Activated naive CD4-positive, alpha-beta T cell treated with anti-CD3 and anti-CD28 coated beads for 36 hours (primary cell): ENCODE results near the gene SLC23A2. TPM values are rescaled to one million over a fixed set of nuclear protein-coding genes. Genes with fewer than 3 reads are reported as not detected.

Experiments used
- CTCF ChIA-PET: fragments of 350-600 bp; sonication (Branson Sonifier 250); formaldehyde crosslinking; loops from one replicate; lab custom pipeline; 2021; ENCODE audit warnings: antibody characterized with exemption; lab: Charles Lee
- DNase-seq: peaks from one replicate; pipeline ENCODE4 v3.0.0-alpha.2; 2020
- H3K27ac Mint-ChIP-seq: one replicate; pipeline ENCODE4 v1.8.0; 2021; ENCODE audit warnings: mild to moderate bottlenecking, mixed read lengths
- H3K27me3 Mint-ChIP-seq: one replicate; pipeline ENCODE4 v1.8.0; 2021; ENCODE audit warnings: low read depth, mixed read lengths
- H3K36me3 Mint-ChIP-seq: one replicate; pipeline ENCODE4 v1.8.0; 2021; ENCODE audit warnings: low read depth, mixed read lengths
- H3K4me1 Mint-ChIP-seq: one replicate; pipeline ENCODE4 v1.8.0; 2021; ENCODE audit warnings: low read depth, mixed read lengths
- H3K4me3 Mint-ChIP-seq: one replicate; pipeline ENCODE4 v1.8.0; 2021; ENCODE audit warnings: mild to moderate bottlenecking, moderate library complexity, mixed read lengths
- H3K9me3 Mint-ChIP-seq: one replicate; pipeline ENCODE4 v1.8.0; 2021; ENCODE audit warnings: mixed read lengths
- intact Hi-C: fragments of 100-400 bp; cut with micrococcal nuclease; formaldehyde crosslinking; loops from one replicate; pipeline ENCODE4 v1.15.1; 2023
- total RNA-seq, 2 experiments: library from RNA; stranded (reverse); gene quantifications; one replicate each; pipeline ENCODE4 v1.2.3, GENCODE V29; 2021

SLC23A2 gene
- total RNA-seq, 2 experiments from 2014 or later: 16.4 to 18.1 TPM

DNA sequence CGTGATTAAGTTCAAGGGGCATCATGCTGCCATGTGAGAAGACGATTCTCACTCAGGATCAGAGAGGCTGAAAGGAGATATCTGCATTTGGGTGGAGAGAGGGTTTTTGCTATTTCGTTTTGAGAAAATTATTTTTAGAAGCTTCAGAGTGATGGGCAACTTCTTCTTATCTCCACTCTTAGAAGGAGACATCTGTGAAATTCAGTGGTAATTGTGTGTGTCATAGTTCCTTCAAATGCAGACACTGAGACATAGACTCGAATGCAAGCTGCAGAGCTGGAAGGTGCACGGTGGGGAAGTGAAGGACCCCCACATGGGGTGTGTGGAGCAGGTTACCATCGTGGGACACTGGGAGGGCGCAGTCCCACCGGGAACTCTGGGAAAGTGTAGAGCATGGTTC is 162.8 kb downstream of the SLC23A2 start:
- H3K27me3 Mint-ChIP-seq: no peaks in the 10 kb centered on the region
- CTCF ChIA-PET: no interaction called here
- no peaks in the 10 kb centered on the region for H3K9me3 Mint-ChIP-seq
- H3K4me3 Mint-ChIP-seq: no peak overlapping the region
- no peak overlapping the region for H3K27ac Mint-ChIP-seq
- H3K36me3 Mint-ChIP-seq: no peaks in the 10 kb centered on the region
- DNase-seq: no peak
- intact Hi-C loops: no loop called here
- H3K4me1 Mint-ChIP-seq: no peaks in the 10 kb centered on the region

DNA sequence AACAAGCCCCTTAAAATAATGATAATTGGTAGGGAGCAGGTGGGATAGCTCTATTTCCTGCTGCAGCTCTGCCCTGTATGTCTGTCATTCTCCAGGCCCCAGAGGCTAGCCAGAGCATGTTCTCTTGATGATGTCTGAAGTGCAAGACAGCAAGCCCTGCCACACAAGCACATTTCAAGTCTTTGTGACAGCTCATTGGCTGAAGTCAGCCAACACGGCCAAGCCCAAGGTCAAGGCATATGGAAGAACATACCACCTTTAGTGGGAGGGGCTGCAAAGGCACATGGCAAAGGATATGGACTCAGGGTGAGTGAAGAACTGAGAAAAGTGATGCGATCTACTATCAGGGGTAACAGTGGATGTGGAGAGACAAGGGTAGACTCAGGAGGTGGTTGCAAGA is 163.6 kb downstream of the SLC23A2 start:
- DNase-seq: no peak
- Mint-ChIP-seq H3K4me1 (no peaks in the 10 kb centered on the region), H3K27me3 (no peaks in the 10 kb centered on the region), H3K4me3 (no peak overlapping the region), H3K36me3 (no peaks in the 10 kb centered on the region), H3K27ac (no peak overlapping the region), H3K9me3 (no peaks in the 10 kb centered on the region)
- CTCF ChIA-PET: interaction anchor here (1.9 kb wide), 1 partner anchor 118 kb away, joined by 5 read pairs; no protein-coding TSS in a partner anchor
- intact Hi-C loops: no loop called here

DNA sequence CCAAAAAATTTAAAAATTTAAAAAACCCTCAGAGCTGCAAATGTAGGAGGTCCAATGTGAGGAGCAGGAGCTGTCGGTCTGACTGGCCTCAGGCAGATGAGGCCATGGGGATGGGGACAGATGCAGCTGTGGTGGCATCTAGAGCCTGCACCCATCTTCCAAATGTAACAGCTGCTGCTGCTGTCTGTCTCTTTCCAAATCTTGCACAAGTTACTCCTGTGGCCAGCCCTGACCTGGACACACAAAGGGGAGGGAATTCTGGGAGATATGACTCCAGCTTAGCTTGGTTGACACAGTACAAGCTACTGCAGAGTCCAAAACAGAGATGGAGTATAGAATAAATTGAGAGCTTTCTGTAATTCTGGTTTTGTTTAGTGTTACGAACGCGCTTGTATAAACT is 164.4 kb downstream of the SLC23A2 start:
- Mint-ChIP-seq H3K9me3 (no peaks in the 10 kb centered on the region), H3K4me1 (no peaks in the 10 kb centered on the region), H3K36me3 (no peaks in the 10 kb centered on the region), H3K4me3 (no peak overlapping the region), H3K27ac (no peak overlapping the region), H3K27me3 (no peaks in the 10 kb centered on the region)
- no peak for DNase-seq
- CTCF ChIA-PET: interaction anchor here (0.7 to 1.9 kb wide), 4 partner anchors 9 to 119 kb away, joined by 3 to 5 read pairs (median 4); no protein-coding TSS in a partner anchor
- intact Hi-C loops: no loop called here

DNA sequence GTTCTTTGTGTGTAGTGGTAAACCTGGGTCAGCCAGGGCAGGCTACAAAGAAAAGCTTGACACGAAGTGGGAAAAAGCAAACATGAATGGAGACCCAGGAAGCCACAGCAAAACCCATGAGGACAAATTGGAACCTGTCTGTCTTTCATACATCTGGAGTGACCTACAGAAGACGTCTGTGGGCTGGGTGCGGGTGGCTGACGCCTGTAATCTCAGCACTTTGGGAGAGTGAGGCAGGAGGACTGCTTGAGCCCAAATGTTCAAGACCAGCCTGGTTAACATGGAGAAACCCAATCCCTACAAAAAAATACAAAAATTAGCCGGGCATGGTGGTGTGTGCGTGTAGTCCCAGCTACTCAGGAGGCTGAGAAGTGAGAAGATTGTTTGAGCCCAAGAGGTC is 164.8 kb downstream of the SLC23A2 start:
- H3K4me3 Mint-ChIP-seq: no peak overlapping the region
- CTCF ChIA-PET: interaction anchor here (0.7 to 1.9 kb wide), 4 partner anchors 9 to 119 kb away, joined by 3 to 5 read pairs (median 4); no protein-coding TSS in a partner anchor
- H3K27ac Mint-ChIP-seq: no peak overlapping the region
- DNase-seq: no peak
- H3K27me3 Mint-ChIP-seq: no peaks in the 10 kb centered on the region
- H3K9me3 Mint-ChIP-seq: no peaks in the 10 kb centered on the region
- intact Hi-C loops: no loop called here
- H3K36me3 Mint-ChIP-seq: no peaks in the 10 kb centered on the region
- H3K4me1 Mint-ChIP-seq: no peaks in the 10 kb centered on the region

DNA sequence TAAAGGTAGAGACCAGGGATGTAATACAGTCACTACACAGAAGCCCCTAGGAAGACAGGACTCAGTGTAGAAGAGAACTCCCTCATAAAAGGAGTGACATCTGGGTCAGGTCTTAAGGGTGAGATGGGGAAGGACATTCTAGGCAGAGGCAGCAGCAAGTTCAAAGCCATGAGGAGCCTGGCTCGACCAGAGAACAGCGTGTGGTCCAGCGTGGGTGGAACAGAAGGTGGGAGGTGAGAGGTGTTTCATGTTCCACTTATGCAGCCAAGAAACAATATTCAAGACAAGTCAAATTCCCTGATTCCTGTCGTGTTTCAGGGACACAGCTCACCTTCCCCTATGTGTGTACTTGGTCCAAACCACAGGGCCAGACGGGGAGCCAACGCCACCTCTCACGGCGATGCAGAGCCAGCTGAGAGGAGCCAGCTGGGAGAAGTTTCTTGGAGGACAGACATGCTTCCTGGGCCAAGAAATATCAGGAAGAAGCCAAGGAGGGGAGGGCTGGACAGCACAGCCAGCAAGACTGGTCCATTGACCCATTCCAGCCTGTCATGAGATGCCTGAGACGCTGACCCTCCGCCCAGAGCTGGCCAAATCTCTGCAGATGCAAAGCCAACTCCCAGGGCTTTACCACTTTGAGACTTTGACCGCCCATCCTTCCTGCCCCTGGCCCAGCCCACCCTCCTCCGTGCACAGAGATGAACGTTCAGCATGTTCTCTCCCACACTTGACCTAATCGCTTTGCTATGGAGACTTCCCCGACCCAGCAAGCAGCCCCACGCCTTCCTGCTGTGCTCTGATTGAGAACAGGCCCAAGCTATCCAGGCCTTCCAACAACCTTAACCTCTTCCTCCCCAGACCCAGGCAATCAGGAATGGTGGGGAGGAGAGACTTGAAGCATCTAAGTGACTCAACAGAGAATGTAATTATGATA is 165.8 kb downstream of the SLC23A2 start:
- no peaks in the 10 kb centered on the region for H3K9me3 Mint-ChIP-seq
- no peaks in the 10 kb centered on the region for H3K36me3 Mint-ChIP-seq
- H3K27ac Mint-ChIP-seq: no peak overlapping the region
- CTCF ChIA-PET: interaction anchor here (1.9 kb wide), 1 partner anchor 120 kb away, joined by 5 read pairs; no protein-coding TSS in a partner anchor
- no peak for DNase-seq
- H3K27me3 Mint-ChIP-seq: no peaks in the 10 kb centered on the region
- no peaks in the 10 kb centered on the region for H3K4me1 Mint-ChIP-seq
- no peak overlapping the region for H3K4me3 Mint-ChIP-seq
- intact Hi-C loops: no loop called here

DNA sequence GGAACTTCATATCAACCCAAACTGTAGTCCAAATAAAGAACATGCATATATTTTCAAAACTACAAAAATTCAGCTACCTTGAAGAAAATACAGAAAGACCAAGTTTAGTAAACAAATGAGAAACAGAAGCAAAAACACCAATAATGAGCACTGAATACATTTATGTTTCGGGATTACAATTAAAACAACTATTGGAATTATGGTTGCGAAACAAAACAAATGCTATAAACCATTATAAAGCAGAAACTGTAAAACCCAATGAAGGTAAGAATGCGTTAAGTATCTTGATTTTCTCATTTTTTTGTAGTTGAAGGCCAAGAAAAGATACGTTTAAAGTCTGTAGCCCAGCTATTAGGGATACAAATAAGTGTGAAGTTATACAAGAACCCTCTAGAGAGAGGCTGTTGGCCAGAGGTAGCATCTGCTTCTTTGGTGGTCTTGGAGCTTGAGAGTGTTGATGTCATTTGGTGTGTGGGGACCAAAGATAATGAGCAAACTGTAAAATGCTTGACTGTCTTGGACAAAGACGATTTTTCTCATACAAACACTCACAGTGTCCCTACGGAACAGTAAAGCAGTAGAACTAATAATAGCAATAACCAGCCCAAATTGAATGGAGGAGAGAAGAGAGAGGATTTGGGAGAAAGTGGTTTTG is 168.1 kb downstream of the SLC23A2 start:
- Mint-ChIP-seq H3K4me3 (no peak overlapping the region), H3K4me1 (no peaks in the 10 kb centered on the region), H3K27me3 (no peaks in the 10 kb centered on the region), H3K9me3 (no peaks in the 10 kb centered on the region), H3K36me3 (no peaks in the 10 kb centered on the region), H3K27ac (no peak overlapping the region)
- CTCF ChIA-PET: interaction anchor here (0.6 to 0.8 kb wide), 2 partner anchors 122 to 342 kb away, joined by 3 to 7 read pairs; no protein-coding TSS in a partner anchor
- no peak for DNase-seq
- intact Hi-C loops: no loop called here

DNA sequence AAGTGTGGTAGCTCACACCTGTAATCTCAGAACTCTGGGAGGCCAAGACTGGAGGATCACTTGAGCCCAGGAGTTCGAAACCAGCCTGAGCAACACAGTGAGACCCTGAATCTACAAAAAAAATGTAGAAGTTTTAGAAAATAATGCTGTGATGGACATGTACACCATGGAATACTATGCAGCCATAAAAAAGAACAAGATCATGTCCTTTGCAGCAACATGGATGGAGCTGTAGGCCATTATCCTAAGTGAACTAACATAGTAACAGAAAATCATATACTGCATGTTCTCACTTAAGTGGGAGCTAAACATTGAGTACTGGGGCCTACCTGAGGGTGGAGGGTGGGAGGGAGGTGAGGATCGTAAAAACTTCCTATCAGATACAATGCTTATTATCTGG is 168.8 kb downstream of the SLC23A2 start:
- Mint-ChIP-seq H3K36me3 (no peaks in the 10 kb centered on the region), H3K9me3 (no peaks in the 10 kb centered on the region), H3K4me1 (no peaks in the 10 kb centered on the region), H3K27me3 (no peaks in the 10 kb centered on the region), H3K27ac (no peak overlapping the region), H3K4me3 (no peak overlapping the region)
- intact Hi-C loops: no loop called here
- no peak for DNase-seq
- CTCF ChIA-PET: no interaction called here

DNA sequence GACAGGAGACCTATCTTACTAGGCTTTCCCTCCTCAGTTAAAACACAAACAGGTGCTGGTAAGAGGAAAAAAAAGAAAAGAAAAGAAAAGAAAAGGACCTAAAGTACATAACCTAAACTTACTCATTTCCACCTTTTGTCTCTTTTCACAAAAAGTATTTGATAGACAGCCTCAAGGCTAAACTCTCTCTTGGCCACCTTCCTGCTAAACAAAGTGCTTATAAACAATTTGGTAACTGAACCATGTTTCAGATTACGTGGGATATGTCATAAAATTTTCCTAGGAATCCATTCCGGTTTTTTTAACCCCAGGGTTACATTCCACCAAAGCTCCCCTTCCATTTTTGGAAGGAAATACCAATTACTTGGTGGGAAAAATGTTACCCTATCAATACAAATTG is 170.6 kb downstream of the SLC23A2 start:
- no peak overlapping the region for H3K4me3 Mint-ChIP-seq
- no peaks in the 10 kb centered on the region for H3K4me1 Mint-ChIP-seq
- no peaks in the 10 kb centered on the region for H3K36me3 Mint-ChIP-seq
- no peaks in the 10 kb centered on the region for H3K9me3 Mint-ChIP-seq
- intact Hi-C loops: no loop called here
- H3K27me3 Mint-ChIP-seq: no peaks in the 10 kb centered on the region
- CTCF ChIA-PET: interaction anchor here (0.8 kb wide), 1 partner anchor 12 kb away, joined by 3 read pairs; no protein-coding TSS in a partner anchor
- no peak overlapping the region for H3K27ac Mint-ChIP-seq
- DNase-seq: no peak

DNA sequence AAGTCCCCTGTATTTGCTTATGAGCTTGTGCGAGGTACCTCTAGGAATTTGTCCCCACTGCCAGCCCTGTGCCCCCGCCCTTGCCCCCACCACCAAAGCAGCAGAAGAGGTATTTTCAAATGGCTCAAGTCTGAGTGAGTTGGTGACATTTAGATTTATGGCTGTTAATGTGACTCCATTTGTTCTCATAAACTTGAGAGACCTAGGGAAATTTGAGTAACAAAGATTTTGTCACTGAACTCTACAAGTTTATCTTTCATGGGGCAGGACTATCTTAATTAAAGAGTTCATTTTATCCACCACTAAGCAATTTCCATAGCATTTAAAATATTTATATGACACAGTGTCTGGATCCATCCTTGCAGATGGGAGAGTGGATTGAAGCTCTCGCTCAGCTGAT is 171.1 kb downstream of the SLC23A2 start:
- DNase-seq: no peak
- Mint-ChIP-seq H3K36me3 (no peaks in the 10 kb centered on the region), H3K9me3 (no peaks in the 10 kb centered on the region), H3K27ac (no peak overlapping the region), H3K27me3 (no peaks in the 10 kb centered on the region), H3K4me1 (no peaks in the 10 kb centered on the region), H3K4me3 (no peak overlapping the region)
- intact Hi-C loops: no loop called here
- CTCF ChIA-PET: interaction anchor here (0.8 kb wide), 1 partner anchor 11 kb away, joined by 3 read pairs; no protein-coding TSS in a partner anchor

DNA sequence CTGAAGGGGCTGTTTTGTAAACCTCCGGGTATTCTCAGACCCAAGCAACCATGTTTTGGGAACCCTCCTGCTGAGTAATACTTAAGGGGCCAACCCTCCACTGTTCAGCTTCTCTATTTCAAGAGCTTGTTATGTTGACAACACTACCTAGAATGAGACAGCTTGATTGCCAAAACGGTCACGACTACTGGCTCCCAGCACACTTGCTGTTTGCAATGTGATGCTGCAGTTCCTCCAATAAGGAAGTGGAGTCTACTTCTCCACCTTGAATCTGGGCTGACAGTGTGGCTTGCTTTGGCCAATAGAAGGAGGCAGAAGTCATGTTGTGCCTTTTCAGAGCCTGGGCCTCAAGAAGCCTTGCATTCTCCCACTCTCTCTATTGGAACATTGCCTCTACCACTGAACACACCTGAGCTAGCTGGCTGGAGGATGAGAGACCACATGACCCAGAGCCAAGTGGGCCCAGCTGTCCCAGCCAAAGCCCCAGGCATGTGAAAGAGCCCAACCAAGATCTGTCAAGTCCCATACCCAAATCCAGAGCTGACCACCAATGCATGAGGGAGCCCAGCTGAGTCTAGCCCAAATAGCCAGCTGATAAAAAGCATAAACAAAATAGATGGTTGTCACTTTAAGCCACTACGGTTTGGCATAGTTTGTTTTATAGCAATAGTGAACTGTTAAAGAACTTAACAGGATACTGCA is 171.6 kb downstream of the SLC23A2 start:
- H3K9me3 Mint-ChIP-seq: no peaks in the 10 kb centered on the region
- H3K27me3 Mint-ChIP-seq: no peaks in the 10 kb centered on the region
- CTCF ChIA-PET: no interaction called here
- H3K4me3 Mint-ChIP-seq: no peak overlapping the region
- no peaks in the 10 kb centered on the region for H3K36me3 Mint-ChIP-seq
- intact Hi-C loops: no loop called here
- no peak overlapping the region for H3K27ac Mint-ChIP-seq
- DNase-seq: no peak
- no peaks in the 10 kb centered on the region for H3K4me1 Mint-ChIP-seq

DNA sequence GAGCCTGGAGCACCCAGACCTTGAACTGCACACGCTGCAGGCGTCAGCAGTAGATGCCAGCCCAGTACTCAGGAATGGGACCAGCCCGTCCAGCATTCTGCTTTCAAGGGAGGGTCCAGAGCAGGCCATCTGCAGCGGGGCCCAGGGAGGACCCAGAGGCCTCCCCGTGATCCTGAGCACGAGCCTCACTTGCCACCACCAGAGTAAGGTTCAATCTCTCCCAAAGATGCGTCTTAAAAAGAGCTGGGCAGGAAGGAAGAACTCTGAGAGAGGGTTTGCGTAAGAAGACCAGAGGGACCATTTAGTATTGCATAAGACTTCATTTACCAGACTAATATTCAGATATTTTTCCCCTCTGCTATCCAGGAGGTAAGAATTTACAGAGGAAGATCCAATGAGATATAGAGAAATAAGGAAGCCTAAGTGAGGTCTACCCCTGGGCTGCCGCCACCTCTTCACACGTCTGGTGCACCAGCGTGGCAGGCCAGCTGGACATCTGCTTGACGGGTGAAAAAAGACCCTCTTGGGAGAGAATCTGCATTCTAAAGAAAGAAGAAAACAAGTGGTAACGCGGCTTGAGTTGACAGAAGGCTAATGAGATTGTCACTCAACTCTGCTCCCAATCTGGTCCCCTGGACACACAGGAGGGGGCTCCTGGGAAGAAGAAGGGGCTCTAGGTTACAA is 172.3 kb downstream of the SLC23A2 start:
- Mint-ChIP-seq H3K27ac (no peak overlapping the region), H3K36me3 (no peaks in the 10 kb centered on the region), H3K27me3 (no peaks in the 10 kb centered on the region), H3K9me3 (no peaks in the 10 kb centered on the region), H3K4me3 (no peak overlapping the region), H3K4me1 (peaks cover 2% of the 10 kb centered on the region)
- no peak for DNase-seq
- CTCF ChIA-PET: no interaction called here
- intact Hi-C loops: no loop called here

DNA sequence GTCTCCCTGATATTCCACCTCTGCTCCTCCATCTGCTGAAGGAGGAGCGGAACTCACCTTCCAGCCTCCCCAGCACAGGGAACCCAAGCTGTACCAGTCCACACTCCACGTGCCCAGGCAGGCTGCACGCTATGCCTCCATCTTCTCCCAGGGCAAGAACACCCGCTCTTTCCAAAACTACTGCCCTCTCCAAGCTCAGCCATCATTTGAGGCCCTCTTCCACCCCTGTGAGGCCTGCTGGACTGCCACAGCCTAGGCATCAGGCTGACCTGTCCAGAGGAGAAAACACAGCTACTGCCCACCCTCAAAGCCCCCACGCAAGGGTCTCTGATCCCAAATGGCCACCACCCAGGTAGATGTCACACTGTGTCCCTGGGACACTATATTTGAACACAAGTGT is 179.7 kb downstream of the SLC23A2 start:
- H3K36me3 Mint-ChIP-seq: peaks cover 2% of the 10 kb centered on the region
- no peak for DNase-seq
- peak overlapping the region; percentile 91 for H3K4me3 Mint-ChIP-seq
- no peaks in the 10 kb centered on the region for H3K9me3 Mint-ChIP-seq
- no peaks in the 10 kb centered on the region for H3K27me3 Mint-ChIP-seq
- H3K27ac Mint-ChIP-seq: no peak overlapping the region
- intact Hi-C loops: no loop called here
- CTCF ChIA-PET: no interaction called here
- H3K4me1 Mint-ChIP-seq: peaks cover 40% of the 10 kb centered on the region
